GF-D8 (cell line): ENCODE data around the gene EMID1.

ENCODE experiments used
- DNase-seq: peaks from one replicate; lab custom pipeline; 2025; lab: John Stamatoyannopoulos, UW

Gene EMID1

DNA sequence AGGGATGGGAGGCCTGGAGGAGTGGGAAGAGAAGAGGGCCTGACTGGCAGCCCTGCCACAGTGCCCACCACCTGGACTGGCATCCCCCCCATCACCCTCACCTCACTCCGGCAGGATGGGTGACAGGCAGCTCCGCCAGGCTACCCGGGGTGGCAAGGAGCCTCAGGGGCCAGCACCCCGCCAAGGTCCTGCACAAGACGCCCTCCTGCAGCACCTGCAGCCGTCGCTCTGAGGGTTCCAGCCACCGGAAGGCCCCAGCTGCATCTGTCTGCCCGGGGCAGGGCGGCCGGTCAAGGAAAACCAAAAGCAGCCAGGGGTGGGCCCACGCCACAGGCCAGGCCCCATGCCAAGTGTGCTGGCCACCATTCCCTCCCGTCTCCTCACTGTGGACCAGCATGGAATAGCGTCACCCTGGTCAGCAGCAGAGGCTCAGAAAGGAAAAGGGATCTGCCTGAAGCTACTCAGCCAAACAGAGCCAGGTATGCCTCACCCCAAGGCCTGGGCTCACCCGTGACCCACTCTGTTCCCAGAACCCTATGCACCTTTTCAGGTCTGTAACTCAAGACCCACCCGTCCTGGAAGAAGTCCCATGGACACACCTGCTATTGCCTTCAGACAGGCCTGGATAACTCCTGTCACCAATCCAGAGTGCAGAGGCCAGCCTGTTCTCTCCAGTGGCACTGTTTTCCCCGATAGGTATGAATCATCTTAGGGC, 55.1 kb downstream of the EMID1 start:
- DNase-seq, result no peak

DNA sequence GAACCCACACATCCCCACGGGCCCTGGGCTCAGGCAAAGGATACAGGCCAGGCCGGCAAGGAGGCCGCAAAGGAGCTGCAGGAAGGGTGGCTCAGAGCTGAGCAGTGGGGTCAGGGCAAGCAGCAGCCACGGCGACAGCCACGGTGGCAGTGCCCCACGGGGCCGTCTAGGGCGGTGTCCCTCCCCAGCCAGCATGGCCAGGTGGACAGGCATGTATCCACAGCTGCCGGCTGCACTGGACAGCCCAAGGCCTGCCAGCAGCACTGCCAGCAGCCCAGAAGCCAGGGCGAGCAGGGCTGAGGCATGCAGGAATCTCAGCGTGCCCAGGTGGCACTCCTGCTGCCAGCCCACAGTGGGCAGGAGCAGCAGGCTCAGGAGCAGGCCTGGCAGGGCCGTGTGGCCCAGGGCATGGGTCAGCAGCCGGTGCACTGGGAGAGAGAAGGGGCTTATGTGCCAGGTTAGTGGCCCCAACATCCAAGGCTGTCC, 58.1 kb downstream of the EMID1 start:
- DNase-seq, result no peak

DNA sequence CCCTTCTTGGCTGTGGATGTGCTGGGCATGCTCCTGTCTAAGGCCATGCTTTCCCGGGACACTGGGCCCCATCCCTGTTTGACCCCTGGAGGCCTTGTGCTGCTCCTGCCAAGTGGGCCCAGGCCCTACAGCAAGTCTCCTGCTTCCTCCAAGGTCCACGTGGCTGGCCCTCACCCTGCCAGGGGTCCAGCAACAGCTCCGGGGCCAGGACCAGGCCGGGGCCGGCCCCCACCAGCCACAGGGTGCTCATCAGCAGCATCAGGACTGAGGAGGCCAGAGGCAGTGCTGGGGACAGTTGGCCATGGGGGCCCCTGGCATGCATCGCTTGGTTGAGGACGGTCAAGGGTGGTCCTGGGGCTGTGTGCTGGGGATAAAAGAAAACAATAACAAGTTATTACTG, 59.6 kb downstream of the EMID1 start:
- DNase-seq, result no peak

DNA sequence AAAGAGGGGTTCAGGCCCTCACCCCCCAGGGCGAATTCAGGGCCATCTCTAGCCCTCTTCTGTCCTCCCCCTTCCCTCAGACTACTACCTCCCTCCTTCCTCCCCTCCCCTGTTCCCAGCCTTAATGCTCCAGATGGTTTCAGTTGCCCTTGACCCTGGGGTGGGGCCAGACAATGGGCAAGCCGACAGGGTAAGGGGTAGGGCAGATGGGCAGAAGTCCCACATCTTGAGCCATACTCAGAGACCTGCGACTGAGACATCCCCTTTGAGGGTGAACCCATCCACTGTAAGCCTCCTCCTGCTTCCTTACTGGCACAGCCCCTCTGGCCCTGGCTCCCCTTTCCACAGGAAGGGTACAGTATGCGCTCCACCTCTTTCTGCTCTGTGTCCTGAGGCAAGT, 60.2 kb downstream of the EMID1 start:
- no peak for DNase-seq

DNA sequence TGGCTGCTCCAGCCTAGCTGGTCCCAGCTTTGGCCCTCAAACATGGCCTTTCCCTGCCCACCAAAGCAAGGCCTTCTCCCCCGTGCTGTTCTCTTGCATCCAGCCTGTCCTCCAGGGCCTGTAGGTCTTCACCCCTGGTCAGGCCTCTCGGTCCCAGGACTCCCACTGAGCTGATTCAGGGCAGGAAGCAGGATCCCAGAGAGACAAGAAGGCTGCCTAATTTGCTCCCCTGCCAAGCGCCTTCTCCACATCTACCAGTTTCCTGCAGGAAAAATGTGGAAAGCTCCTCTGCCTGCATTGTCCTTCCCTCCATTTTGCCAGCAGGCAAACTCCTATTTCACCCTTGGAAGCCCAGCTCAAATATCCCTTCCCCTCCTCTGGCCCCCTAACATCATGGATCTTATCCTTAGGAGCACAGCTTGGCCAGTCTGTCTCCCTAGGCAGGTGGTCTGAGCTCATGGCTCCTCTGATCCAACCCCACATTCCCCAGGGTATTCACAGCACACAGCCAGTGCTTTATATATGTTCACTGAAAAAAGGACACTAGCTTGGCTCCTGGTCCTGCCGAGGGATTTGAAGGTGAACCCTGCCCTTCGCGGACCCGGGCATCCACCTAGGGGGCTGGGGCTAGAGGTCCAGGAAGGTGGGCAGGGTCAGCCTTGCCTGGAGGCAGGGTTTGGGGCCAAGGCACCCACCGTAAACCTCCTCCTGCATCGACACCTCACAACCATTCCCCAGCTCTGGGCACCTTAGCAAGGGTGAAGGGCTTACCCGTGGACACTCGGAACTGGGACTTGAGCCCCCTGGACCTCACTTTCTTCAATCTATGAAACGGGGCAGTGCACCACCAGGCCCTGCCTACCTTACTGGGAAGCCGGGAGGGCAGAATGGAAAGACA, 61.1 kb downstream of the EMID1 start:
- no peak for DNase-seq

DNA sequence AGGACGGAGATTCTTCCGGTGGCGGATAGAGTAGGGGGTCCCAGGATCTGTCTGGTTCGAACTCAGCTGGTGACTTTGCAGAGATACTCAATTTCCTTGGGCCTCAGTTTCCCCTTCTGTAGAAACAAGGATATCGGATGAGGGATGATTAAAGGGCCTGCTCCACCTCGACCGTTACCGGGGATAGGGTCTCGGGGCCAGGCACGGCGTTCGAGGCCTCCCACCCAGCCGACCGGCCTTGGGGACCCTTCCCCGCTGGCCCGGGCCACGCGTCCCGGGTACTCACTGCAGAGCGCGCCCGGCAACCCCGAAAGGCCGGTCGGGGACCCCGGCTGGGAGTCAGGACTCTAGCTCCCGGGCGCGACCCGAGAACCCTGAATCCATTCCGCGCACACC, 61.8 kb downstream of the EMID1 start:
- no peak for DNase-seq

DNA sequence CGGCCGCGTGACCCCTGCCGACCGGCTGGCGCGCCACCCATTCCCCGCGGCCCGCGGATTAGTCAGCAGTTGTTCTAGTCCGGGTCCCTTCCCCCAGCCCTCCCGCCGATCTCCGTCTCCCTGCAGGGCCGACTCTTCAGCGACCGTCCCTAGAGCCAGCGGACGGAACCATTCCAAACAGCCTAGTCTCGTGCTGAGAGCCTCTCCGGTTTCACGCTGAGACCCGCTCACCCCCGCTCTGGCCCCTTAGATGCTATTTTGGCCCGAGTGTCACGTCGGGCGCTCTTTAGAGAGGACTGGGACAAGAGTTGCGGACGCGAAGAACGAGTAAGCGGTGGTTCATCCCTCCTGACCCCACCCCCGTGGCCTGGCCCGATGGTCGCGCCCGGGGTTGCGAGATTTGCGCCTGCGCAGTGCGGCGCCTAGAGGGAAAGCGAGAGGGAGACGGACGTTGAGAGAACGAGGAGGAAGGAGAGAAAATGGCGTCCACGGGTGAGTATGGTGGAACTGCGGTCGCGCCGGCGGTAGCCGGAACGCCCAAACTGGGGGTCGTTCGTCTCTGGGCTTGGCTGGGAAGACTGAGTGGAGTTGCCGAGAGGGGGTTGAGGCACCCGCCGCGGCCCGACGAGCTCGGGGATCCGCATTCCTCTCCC, 62.3 kb downstream of the EMID1 start, which contains the start of the genes EWSR1 and RHBDD3:
TSS of gene EWSR1 (plus strand) at position 411 of the 653 bp plus-strand sequence. CDS start at position 480, 69 bp downstream.
TSS of gene RHBDD3 (minus strand) at position 124 of the 653 bp plus-strand sequence. CDS start 2,355 bp downstream, outside the sequence.
- DNase-seq, result peak; percentile 83

DNA sequence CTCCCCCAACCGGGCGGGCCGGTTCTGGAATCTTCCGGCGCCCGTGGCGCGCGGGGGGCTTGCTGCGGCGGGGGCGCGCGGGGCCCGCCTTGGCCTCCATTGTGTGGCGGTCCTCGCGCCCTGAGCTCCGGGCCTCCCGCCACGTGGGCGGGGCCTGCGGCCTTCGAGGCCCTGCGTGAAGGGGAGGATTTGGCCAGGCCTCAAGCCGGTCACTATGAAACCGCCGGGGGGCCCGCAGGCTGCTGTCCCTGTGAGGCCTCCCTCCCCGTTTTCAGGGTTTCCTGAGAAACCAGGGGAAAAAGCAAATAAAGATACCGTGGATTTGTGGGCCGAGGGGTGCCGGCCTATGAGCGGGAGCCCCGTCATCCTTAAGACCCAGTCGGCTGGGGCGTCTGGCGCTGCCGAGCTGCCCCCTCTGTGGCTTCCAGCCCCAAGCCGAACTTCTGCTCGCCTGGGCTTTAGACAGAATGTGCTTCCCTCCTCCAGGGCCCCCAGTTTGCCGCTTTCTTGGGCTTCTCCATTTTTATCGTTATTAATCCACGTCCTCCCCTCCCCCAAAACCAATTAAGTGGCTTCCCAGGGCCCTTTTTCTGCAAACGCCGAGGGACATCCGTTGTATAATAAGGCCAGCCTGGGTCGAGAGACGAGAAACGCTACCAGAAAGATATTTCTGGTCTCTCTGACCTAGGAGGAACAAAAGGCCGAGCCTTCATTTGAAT, 63.0 kb downstream of the EMID1 start:
- DNase-seq, result no peak

DNA sequence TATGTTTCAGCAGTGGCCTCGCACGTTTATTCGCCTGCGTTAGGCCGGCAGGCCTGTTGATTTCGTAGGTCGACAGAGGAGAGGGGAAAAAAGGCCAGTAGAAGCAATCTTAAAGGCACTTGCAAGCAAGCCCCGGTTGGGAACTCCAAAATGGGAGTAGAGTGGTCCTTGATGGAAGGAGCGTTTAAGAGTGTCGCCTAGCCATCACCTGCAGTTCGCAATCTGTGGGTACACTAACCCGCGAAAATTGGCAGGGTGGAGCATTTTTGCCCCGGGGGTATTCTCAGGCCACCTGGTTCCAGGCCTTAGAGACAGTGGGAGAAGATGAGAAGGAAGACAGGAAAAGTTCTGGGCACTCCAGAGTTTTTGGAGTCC, 63.5 kb downstream of the EMID1 start:
- no peak for DNase-seq

DNA sequence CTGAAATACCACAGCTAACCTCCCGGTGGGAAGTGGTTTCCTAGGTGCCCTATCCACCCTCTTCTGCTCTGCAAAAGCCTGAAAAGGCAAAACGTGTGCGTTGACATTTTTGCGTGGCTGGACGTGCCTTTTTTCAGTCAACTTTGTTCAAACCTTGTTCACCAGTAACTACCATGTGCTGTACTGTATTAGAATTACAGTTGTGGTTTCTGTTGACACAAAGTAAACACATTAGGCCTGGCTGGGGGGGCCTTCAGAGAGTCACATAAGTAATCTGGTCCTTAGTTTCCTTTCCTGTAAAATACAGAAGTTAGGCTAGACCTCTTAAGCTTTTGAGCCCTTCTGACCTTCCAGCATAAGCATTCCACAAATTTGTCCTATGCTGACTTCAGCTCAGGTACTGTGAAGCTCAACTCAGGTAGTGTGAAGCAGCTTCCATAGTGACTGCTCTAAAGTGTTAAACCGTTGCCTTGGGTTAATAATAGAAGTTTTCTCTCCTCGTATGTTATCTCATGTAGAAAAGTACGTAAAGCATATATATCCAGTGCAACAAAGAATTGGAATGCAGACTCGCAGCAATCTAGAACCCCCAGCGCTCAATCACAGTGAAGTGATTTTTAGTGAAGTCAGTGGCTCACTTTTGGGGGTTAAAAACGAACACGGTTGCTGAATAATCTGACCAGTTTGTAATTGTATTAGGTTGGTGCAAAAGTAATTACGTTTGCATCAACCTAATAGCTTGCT, 64.2 kb downstream of the EMID1 start:
- no peak for DNase-seq

DNA sequence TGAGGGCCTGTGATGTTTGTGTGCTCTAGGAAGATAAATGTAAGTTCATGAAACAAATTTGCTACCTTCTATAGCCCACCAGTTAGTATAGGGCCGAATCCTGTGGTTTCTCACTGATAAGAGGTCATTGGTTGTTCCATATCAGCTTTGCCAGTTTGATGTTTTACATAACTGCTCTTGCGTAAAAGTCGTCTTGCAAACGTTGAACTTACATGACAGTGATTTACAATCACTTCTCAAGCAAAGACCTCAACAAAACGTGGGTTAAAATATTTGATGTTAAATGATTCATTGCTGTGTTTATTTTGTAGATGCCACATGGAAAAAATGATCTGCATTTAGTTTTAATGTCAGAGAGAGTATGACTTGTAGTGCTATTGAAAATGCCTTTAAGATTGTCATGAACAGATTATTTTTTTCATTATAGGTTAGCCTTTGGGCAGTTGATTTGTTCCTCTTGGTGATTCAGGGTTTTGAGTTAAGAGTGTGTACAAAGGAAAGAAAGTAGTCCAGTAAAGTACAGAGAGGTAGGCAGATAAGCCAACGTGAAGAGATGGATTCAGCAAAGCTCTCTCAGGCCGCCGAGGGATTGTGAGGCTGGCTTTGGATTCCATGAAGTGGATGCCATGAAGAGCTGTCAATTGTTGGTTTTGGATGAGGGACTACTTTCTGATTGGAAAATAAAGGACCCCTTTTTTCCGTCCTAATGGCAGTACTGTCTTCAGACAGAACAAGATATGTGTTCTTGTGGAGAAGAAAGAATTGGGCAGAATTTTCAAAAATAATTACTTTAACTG, 65.0 kb downstream of the EMID1 start:
- peak; percentile 61 for DNase-seq

DNA sequence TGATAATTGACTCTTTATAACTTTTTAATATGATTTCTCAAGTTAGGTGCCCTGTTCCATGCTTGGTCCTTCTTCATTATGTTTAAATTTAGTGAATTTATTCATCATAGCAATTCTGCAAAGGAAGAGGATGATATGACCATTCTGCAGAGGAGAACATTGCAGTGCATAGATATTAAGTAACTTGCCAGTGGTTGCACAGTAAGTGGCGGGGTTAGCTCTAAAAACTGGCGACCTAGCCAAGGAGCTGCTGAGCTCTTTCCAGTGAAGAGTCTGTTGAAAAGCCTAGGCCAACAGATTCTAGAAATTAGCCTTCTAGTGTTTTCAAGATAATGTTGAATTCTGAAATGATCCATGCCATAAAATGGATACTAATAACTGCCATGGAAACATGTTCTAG, 66.9 kb downstream of the EMID1 start:
- DNase-seq, result no peak

DNA sequence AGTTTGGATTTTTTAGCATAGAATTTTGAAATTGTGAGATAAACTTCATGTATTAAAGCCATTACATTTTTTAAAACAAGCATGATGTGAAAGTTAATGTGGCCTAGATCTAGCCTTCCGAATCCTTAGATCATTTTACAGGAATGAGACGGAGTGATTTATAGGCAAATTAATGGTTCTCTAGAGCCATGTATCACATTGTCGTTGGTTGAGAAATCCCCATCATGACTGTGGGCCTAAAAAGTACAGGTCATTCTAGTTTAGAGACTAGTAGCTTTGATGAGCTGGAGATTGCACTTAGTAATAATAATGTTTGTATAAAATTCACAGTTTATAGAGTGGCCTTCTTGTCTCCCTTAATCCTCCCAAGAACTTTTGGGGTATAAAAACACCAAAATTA, 69.5 kb downstream of the EMID1 start:
- DNase-seq, result no peak

DNA sequence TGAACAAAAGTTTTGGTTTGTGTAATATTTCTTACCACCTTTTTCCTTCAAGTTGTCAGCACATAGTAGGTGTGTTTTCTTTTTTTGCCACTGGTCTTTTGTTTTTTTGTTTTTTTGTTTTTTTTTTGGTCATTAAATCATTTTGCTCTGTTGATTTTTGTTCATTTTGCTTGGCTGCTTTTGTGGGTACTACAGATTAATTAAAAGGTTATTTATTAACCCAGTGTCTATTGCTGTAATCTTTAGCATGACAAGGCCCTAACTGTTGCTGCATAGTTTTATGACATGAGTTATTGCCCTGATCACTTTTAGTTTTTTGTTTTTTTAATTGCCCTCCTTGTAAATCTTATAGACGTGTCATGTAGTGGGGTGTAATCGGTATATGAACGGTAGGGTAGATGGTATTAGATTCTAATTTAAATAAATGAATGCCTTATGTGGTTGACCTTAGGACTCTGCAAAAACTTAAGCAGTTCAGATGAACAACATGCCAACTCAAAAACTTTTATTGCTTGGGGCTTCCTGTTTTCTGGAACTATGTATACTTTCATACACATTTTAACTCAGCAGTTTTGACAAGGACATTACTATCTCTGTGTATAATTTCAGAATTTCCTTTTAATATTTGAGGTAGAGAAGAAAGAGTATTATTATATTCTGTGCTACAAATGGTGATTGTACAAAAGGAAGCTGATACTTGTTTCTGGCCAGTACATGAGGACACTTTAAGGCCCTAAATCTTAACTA, 70.3 kb downstream of the EMID1 start:
- no peak for DNase-seq

DNA sequence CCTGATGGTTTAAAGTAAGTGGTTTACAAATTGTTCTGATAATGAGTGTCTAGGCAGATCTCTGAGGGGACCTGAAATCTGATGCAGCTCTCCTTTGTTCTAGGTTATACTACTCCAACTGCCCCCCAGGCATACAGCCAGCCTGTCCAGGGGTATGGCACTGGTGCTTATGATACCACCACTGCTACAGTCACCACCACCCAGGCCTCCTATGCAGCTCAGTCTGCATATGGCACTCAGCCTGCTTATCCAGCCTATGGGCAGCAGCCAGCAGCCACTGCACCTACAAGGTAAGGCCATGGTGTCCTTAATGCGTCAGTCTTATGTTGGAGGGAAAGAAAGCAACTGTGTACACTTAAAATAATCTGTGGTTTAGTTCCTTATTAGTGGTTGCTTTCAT, 72.2 kb downstream of the EMID1 start:
- DNase-seq, result no peak

DNA sequence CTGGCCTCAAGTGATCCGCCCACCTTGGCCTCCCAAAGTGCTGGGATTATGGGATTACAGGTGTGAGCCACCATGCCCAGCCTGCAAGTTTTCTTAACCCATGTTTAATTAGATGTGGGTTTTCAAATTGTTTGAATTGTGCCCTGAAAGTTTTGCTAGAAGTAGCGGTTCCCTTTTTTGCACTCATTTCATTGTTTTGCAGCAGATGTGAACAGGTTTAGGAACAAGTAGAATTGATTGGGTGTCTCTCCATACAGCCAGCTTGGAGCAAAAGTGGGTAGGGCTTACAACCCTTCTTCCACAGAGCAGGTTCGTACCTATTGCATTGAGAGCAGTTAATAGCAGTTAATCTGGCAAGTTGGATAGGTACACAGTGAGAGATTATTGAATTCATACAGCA, 78.5 kb downstream of the EMID1 start:
- no peak for DNase-seq

DNA sequence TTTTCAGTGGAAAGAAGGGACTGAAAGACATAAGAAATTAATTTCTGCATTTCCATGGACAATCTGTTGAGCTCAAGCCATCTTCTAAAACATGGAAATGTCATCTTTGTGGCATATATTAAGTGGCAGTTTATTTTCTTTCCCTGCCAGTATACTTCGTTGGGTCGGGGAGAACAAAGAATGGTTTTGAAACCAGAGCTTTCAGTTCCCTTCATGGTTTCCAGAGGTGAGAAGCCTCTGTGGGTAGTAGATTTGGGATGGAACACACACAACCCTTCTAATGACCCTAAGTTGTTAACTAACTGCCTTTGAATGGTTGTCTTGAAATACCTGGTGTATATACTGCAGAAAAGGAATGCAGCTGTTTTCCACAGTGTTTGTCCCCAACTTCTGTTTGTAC, 83.1 kb downstream of the EMID1 start:
- no peak for DNase-seq

DNA sequence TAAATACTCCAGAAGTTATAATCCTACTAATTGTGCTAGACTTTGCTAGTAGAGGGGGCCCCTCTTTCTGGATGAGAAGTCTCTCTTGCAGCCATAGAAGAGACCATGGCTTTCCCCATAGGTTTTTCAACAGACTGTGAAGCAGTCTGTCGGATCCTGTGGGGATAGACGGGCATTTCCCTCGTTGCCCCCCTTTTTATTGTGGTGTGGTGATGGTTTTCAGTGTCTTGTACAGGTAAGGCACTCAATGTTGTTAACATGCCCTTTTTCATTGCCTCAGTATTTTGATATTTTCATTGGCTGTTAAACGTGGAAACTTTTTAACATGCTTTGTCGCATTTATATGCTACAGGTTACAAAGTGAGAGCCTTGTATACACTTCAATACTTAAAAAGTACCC, 84.4 kb downstream of the EMID1 start:
- DNase-seq, result no peak

DNA sequence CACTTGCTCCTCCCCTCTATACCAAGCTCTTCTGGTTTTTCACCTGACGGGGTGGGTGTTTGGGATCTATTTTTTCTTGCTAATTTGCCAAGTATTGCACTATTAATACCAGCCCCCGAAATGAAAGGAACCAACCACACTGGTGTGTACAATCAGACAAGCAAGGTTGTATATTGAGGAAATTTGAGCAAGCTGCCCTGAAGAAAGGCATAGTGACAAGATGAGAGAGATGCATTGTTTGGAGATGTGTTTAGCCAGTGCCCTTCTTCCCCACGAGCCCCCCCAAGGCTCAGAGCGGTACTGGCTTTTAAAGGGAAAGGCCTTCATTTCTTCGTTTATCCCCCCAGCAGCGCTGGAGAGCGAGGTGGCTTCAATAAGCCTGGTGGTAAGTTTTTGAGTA, 85.5 kb downstream of the EMID1 start:
- DNase-seq, result no peak

DNA sequence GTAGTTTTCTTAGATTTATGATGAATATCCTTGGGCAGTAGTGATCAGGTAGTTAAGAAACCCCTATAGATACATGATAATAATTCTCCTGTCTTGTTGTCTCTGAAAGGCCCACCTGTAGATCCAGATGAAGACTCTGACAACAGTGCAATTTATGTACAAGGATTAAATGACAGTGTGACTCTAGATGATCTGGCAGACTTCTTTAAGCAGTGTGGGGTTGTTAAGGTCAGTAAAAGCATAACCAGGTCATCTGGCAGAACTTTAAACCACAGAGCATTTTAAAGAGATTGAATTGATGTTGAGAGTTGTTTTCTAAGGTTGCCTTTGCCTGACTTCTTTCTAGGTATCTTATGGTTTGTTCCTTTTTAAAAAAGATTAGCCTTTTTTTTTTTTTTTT, 86.7 kb downstream of the EMID1 start:
- no peak for DNase-seq
